GM18873 (cell line): Measurements from ENCODE around the gene POPDC2.
A peak's percentile ranks its signal among the peaks of the same experiment; 100 is the strongest.
"Not testable (repeated sequence)": the region's sequence is repeated elsewhere in the genome, so short reads cannot be mapped to it uniquely, and the experiment has no call there.

Source experiments
- ATAC-seq: cut with Tn5 transposase; IDR thresholded peaks from one replicate; pipeline ENCODE4 v1.9.1; 2021; ENCODE audit warnings: mild to moderate bottlenecking, moderate library complexity, moderate number of reproducible peaks; ENCODE audit not compliant: unreplicated experiment, low FRiP score

POPDC2 gene

GRCh38 chr3:119620899-119621298 is 39.5 kb downstream of the POPDC2 start:
- no peak for ATAC-seq

GRCh38 chr3:119619094-119619493 is 41.3 kb downstream of the POPDC2 start:
- ATAC-seq, result no peak

GRCh38 chr3:119616056-119616455 is 44.3 kb downstream of the POPDC2 start:
- no peak for ATAC-seq

GRCh38 chr3:119613872-119614271 is 46.5 kb downstream of the POPDC2 start:
- ATAC-seq, result no peak

- ATAC-seq, result no peak
Observed at GRCh38 chr3:119613201-119613600, 47.2 kb downstream of the POPDC2 start.

GRCh38 chr3:119611664-119612063 is 48.7 kb downstream of the POPDC2 start:
- ATAC-seq, result no peak

GRCh38 chr3:119609301-119609700 is 51.1 kb downstream of the POPDC2 start:
- ATAC-seq, result no peak

- ATAC-seq, result no peak
Observed at GRCh38 chr3:119608405-119609000, 51.9 kb downstream of the POPDC2 start.

GRCh38 chr3:119604878-119605277 is 55.5 kb downstream of the POPDC2 start:
- ATAC-seq, result no peak

GRCh38 chr3:119602676-119603075 is 57.7 kb downstream of the POPDC2 start:
- no peak for ATAC-seq

GRCh38 chr3:119601154-119601553 is 59.2 kb downstream of the POPDC2 start:
- peak; percentile 1 for ATAC-seq

- ATAC-seq, result peak; percentile 61
Observed at GRCh38 chr3:119600732-119601131, 59.7 kb downstream of the POPDC2 start.

- ATAC-seq, result no peak
Observed at GRCh38 chr3:119599558-119600174, 60.7 kb downstream of the POPDC2 start.

GRCh38 chr3:119598410-119599098 is 61.8 kb downstream of the POPDC2 start:
- peak; percentile 56 for ATAC-seq

- no peak for ATAC-seq
Observed at GRCh38 chr3:119597548-119598288, 62.7 kb downstream of the POPDC2 start, which contains the start of gene PLA1A. TSS of gene PLA1A (plus strand) at chr3:119597885. CDS start at chr3:119597914, 29 bp downstream.

- no peak for ATAC-seq
Observed at GRCh38 chr3:119596398-119596797, 64.0 kb downstream of the POPDC2 start.

- ATAC-seq, result no peak
Observed at GRCh38 chr3:119595639-119596334, 64.6 kb downstream of the POPDC2 start.

GRCh38 chr3:119594929-119595328 is 65.5 kb downstream of the POPDC2 start:
- ATAC-seq, result not testable (repeated sequence)

- ATAC-seq, result no peak
Observed at GRCh38 chr3:119594066-119594465, 66.3 kb downstream of the POPDC2 start.

GRCh38 chr3:119592861-119593260 is 67.5 kb downstream of the POPDC2 start:
- no peak for ATAC-seq
